ENCODE data around the gene CCDC102A. TPM values are rescaled to one million over a fixed set of nuclear protein-coding genes. Genes with fewer than 3 reads are reported as not detected.

Gene CCDC102A
- total and polyA plus RNA-seq, 10 of the 15 experiments (the other 5 are each of a cell fraction or from before 2014, with no cell fraction given), result 0.03 to 5.9 (median 2.4) TPM

DNA sequence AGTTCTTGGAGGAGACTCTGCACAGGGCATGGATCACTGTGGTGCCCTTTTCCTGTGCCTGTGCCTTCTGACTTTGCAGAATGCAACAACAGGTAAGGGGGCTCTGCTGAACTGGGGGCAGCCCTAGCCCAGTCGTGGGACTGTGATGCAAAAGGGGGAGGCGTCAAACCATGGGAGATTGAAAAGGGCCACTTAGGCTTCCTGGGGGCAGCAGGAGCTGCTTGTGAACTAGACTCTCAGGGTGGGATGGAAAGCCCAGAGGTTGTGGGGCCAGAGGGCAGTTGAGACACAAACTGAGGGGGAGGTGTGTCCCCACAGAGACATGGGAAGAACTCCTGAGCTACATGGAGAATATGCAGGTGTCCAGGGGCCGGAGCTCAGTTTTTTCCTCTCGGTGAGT is 25.7 kb upstream of the CCDC102A start:
- ATAC-seq (no peak), FAIRE-seq (no peak), DNase-seq (ENCODE audit: low read depth, low spot score) (no peak)
- H4K20me1 ChIP-seq (ENCODE audit: control insufficient read depth, insufficient read depth), result no peaks in the 10 kb centered on the region; the same call in 1 of the 2 replicates
- H3K79me2 ChIP-seq (ENCODE audit: control insufficient read depth, insufficient read depth, low read length), result peaks cover 30% of the 10 kb centered on the region
- ChIA-PET CTCF (interaction anchor here (1.9 kb wide), 1 partner anchor 14 kb away, joined by 7 read pairs; no protein-coding TSS in a partner anchor), RAD21 (ENCODE audit: unreplicated experiment) (no interaction called here), SMC1A (ENCODE audit: uncharacterized antibody, unreplicated experiment) (interaction anchor here (1.0 to 2.3 kb wide), 2 partner anchors 16 to 17 kb away, joined by 3 to 9 read pairs; no protein-coding TSS in a partner anchor), POLR2A (interaction anchor here (0.9 kb wide), 1 partner anchor 47 kb away, joined by 6 read pairs; no protein-coding TSS in a partner anchor)
- intact Hi-C loops (cut with micrococcal nuclease; ENCODE audit: unreplicated experiment), result no loop called here
- no peak overlapping the region for H3K9ac ChIP-seq (ENCODE audit: control insufficient read depth, insufficient read depth, low read length)
- in situ Hi-C loops (cut with MboI), result no loop called here
- H3K36me3 ChIP-seq (ENCODE audit: control insufficient read depth in 2 of 2, insufficient read depth in 2 of 2, low read length in 1 of 2), result peaks cover 29 to 37% of the 10 kb centered on the region in 2 experiments
- TF ChIP-seq CREB1 (IDR thresholded peaks at IDR 0.05; ENCODE audit: low read depth) (no peak), GABPA (IDR thresholded peaks at IDR 0.05; ENCODE audit: low read depth) (no peak), TCF7 (IDR thresholded peaks at IDR 0.05; ENCODE audit: borderline replicate concordance) (no peak), NRF1 (conservative IDR thresholded peaks at IDR 0.05; ENCODE audit: low read depth, low read length) (no peak), ZNF622 (IDR thresholded peaks at IDR 0.05) (no peak), CBFB (IDR thresholded peaks at IDR 0.05; ENCODE audit: low read depth) (no peak)
- TF ChIP-seq, protein P1, sequence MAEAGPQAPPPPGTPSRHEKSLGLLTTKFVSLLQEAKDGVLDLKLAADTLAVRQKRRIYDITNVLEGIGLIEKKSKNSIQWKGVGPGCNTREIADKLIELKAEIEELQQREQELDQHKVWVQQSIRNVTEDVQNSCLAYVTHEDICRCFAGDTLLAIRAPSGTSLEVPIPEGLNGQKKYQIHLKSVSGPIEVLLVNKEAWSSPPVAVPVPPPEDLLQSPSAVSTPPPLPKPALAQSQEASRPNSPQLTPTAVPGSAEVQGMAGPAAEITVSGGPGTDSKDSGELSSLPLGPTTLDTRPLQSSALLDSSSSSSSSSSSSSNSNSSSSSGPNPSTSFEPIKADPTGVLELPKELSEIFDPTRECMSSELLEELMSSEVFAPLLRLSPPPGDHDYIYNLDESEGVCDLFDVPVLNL (IDR thresholded peaks at IDR 0.05; ENCODE audit: low read depth, low read length), result no peak
- H3K27me3 ChIP-seq (replicated peaks in 1 of 2; ENCODE audit: control insufficient read depth in 2 of 2, insufficient read depth in 2 of 2, low read length in 1 of 2), result no peaks in the 10 kb centered on the region; a peak in 1 of 4 replicates
- no peak overlapping the region for H3K27ac ChIP-seq (ENCODE audit: control insufficient read depth, insufficient read depth)
- H3K4me2 ChIP-seq (ENCODE audit: control insufficient read depth, insufficient read depth), result no peak overlapping the region
- H3K4me3 ChIP-seq, result no peak overlapping the region
- H3K4me1 ChIP-seq (ENCODE audit: control insufficient read depth, insufficient read depth, low read length), result no peaks in the 10 kb centered on the region
- H3K9me3 ChIP-seq (replicated peaks; ENCODE audit: control insufficient read depth, insufficient read depth, low read length), result no peaks in the 10 kb centered on the region; the same call in 1 of the 3 replicates
- 88% methylated on average over 4 of the region's 4 CpGs for WGBS (ENCODE audit: insufficient coverage, insufficient replicate concordance, low lambda C conversion rate, missing lambda C conversion rate)
- BruUV-seq (replicated peaks), result no TSS peak
- H2AFZ ChIP-seq (ENCODE audit: control insufficient read depth, low read depth, low read length), result no peak overlapping the region

All from GM12878 (cell line).